CD1c-positive myeloid dendritic cell (primary cell): ENCODE measurements around the gene KIF1C.
"Not testable (repeated sequence)": the region's sequence is repeated elsewhere in the genome, so short reads cannot be mapped to it uniquely, and the experiment has no call there.

ENCODE experiments used
- DNase-seq: peaks from one replicate; pipeline ENCODE4 v3.0.0-alpha.2; 2016; ENCODE audit errors: extremely low spot score

KIF1C gene

GRCh38 chr17:5002121-5002788 lies 4.5 kb downstream of the KIF1C start:
- DNase-seq: no peak

GRCh38 chr17:5003214-5003867 lies 5.6 kb downstream of the KIF1C start:
- no peak for DNase-seq

- no peak for DNase-seq
Observed at GRCh38 chr17:5011928-5012327, 14.2 kb downstream of the KIF1C start.

GRCh38 chr17:5014357-5014756 lies 16.6 kb downstream of the KIF1C start:
- no peak for DNase-seq

GRCh38 chr17:5019475-5019956 lies 21.8 kb downstream of the KIF1C start:
- peak; percentile 31 for DNase-seq

- DNase-seq: no peak
Observed at GRCh38 chr17:5020502-5021023, 22.8 kb downstream of the KIF1C start.

- no peak for DNase-seq
Observed at GRCh38 chr17:5022171-5022711, 24.5 kb downstream of the KIF1C start.

- no peak for DNase-seq
Observed at GRCh38 chr17:5023588-5024147, 25.9 kb downstream of the KIF1C start.

- no peak for DNase-seq
Observed at GRCh38 chr17:5024604-5025003, 26.9 kb downstream of the KIF1C start.

GRCh38 chr17:5027299-5027698 lies 29.5 kb downstream of the KIF1C start:
- no peak for DNase-seq

- peak; percentile 56 for DNase-seq
Observed at GRCh38 chr17:5027916-5028315, 30.2 kb downstream of the KIF1C start.

GRCh38 chr17:5030168-5030567 lies 32.4 kb downstream of the KIF1C start:
- DNase-seq: not testable (repeated sequence)

GRCh38 chr17:5031365-5032082 lies 33.8 kb downstream of the KIF1C start:
- DNase-seq: peak; percentile 98

- DNase-seq: no peak
Observed at GRCh38 chr17:5032865-5033264, 35.1 kb downstream of the KIF1C start.

- DNase-seq: no peak
Observed at GRCh38 chr17:5033352-5034015, 35.7 kb downstream of the KIF1C start.

GRCh38 chr17:5034063-5034462 lies 36.3 kb downstream of the KIF1C start:
- no peak for DNase-seq

- DNase-seq: no peak
Observed at GRCh38 chr17:5034651-5035050, 36.9 kb downstream of the KIF1C start.

GRCh38 chr17:5035315-5035714 lies 37.6 kb downstream of the KIF1C start, which contains the start of gene SLC52A1:
TSS of gene SLC52A1 (minus strand) at chr17:5035426. CDS start at chr17:5034606, 820 bp downstream.
- no peak for DNase-seq

GRCh38 chr17:5042157-5043022 lies 44.6 kb downstream of the KIF1C start:
- no peak for DNase-seq

GRCh38 chr17:5043524-5043923 lies 45.8 kb downstream of the KIF1C start:
- DNase-seq: no peak
